HG02884 (cell line): ENCODE measurements around the gene ERO1B.

Source experiments
- ATAC-seq: cut with Tn5 transposase; IDR thresholded peaks from one replicate; pipeline ENCODE4 v1.9.1; 2021; ENCODE audit warnings: mild to moderate bottlenecking, moderate library complexity; ENCODE audit not compliant: unreplicated experiment

The ERO1B gene

DNA sequence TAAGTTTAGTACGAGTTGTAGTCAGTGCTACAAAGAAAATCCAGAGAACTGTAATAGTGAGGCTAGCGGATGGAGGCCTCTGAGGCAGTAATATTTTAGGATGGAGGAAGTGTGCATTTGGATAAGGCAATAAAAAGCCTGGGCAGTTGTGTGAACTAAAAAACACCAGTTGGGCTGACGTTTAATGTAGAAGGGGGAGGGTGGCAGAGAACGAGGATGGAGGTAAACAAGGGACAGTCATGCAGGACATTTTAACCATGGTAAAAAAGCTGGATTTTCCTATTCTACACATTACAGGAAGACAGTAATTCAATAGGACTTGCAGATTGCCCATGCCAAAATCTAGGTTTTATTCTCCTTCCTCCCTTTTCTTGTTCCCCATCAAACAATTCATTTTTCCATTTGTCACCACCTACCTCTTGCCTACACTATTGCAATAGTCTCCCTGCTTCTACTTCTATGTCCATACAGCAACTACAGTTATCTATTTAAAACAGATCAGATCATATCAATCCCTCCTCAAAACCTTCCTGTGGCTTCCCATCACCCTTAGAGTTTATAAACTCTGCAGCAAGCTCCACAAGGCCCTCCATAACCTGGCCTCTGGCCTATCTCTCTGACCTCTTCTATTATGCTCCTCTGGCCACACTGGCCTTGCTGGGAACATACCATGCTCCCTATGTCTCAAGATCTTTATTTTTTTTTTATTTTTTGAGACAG, 27.7 kb downstream of the ERO1B start:
- ATAC-seq, result no peak

DNA sequence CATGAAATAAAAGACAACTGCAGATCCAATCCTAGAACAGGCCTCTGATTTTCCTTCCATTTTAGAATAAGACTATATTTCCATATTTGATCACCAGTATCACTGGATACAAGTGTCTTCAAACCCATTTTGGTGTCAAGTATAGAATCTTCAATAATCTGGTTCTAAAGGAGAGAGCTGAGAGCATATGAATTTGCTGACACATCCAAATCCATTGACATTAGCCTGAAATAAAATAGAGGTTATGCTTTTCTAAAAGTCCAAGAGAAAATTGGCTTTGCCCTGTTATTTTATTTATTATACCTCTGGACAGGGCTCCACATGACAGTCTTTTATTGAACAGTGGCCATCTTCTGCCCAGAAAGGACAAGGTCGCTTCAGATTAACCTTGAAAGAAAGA, 28.6 kb downstream of the ERO1B start:
- ATAC-seq, result no peak

DNA sequence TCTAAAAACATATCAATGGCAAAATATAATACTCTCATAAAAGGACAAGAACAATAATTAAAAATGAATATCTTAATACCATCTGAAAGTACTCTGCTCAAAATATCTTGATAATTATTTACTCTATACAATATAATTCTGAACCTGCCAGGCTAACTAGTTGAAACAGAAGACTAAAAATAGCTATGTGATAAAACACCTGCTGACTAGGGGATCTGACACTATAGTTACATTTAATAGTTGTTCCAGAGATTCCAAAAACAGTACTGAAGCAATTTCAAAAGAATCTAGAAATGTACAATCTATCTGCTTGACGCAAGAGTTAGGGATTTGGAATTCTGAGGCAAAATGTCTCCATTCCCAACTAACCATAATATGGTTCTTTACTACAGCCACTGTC, 30.2 kb downstream of the ERO1B start:
- no peak for ATAC-seq

GRCh38 chr1:236247286-236247685, 34.5 kb downstream of the ERO1B start:
- no peak for ATAC-seq

DNA sequence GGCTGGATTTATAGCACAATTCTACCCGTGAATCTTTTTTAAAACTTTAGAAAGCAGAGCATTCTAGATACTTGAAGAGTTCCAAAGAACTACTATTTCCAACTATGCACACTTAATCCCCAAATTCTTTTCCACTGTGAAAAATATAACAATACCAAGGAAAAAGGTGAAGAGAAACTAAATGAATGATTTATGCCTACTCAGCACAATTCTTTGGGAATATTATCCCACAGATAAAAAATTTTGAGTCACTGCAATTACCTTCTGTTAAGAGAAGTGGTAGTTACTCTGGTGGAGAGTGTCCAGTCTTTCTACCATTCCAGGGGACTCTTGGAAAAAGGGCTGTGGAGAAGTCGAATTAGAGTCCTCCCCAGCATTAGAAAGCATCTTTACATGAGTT, 39.2 kb downstream of the ERO1B start:
- ATAC-seq, result no peak

- ATAC-seq, result no peak
Measured at GRCh38 chr1:236240675-236241074, 41.1 kb downstream of the ERO1B start.

GRCh38 chr1:236239092-236239585, 42.6 kb downstream of the ERO1B start:
- no peak for ATAC-seq

DNA sequence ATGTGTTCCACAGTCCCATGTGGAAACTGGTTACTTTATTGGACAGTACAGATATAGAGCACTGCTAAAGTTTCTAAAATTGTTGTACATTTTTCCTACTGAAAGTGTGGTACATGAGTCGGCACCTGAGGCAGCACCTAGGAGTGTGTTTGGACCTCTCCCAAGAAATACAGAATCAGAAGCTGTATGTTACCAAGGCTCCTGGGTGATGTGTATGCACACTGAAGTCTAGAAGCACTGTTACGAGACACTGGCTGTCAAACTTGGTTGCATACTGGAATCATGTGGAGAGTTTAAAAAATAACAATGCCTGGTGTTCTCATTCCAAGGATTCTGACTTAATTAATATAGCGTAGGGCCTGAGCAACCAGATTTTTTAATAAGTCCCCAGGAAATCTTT, 46.6 kb downstream of the ERO1B start:
- no peak for ATAC-seq

DNA sequence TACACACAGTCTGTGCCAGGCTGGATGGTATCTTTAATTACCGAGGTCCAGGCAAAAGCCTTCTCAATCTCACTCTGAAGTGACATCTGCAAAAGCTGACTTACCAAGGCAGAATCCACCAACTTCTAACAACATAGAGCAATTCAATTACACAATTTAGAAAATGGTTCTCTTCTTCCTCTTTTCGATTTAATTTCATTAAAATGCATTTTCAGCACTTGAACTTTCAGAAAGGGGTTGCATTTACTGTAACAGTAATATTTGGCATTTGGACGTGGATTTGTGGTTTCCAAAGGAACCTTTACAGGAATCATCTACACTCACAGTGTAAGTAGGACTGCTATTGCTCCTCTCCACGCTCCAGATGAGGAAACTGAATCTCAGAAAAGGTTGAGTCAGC, 53.3 kb downstream of the ERO1B start:
- ATAC-seq, result no peak

DNA sequence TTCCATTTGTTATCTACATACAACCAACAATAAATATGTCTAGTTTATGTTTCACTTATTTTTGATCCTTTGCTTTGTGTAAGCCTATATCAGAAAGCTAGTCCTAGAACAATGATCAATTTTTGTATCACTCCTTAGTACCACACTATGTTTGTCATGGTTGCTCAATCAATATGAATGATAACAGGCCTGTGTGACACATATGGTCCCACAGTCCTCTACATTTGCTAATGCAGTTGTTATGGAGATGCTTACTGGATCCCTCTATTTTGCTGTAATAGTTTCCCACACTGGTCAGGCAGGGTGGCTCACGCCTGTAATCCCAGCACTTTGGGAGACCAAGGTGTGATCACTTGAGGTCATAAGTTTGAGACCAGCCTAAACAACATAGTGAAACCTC, 59.1 kb downstream of the ERO1B start:
- no peak for ATAC-seq

- ATAC-seq, result no peak
Measured at GRCh38 chr1:236220473-236220872, 61.3 kb downstream of the ERO1B start.

- no peak for ATAC-seq
Measured at GRCh38 chr1:236214761-236215160, 67.0 kb downstream of the ERO1B start.

DNA sequence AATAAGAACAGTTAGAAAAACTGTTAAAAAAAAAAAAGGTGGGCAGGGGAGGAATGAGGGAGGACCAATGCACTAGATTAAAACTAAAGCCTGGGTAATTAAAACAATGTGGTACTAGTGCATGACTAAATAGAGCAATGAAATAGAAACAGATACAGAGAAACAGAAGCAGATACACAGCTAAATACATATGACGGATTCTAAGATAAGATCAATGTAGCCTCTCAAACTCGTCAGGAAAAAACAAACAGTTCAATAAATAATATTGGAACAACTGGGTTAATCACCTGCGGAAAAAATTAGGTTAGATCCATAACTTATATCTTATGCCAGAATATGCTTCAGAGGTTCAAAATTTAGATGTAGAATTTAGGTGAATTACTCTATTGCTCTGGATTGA, 68.2 kb downstream of the ERO1B start:
- no peak for ATAC-seq

GRCh38 chr1:236211815-236212214, 69.9 kb downstream of the ERO1B start:
- ATAC-seq, result no peak

GRCh38 chr1:236209713-236210112, 72.0 kb downstream of the ERO1B start:
- ATAC-seq, result no peak

GRCh38 chr1:236209185-236209584, 72.6 kb downstream of the ERO1B start:
- no peak for ATAC-seq

GRCh38 chr1:236207569-236207968, 74.2 kb downstream of the ERO1B start:
- no peak for ATAC-seq

DNA sequence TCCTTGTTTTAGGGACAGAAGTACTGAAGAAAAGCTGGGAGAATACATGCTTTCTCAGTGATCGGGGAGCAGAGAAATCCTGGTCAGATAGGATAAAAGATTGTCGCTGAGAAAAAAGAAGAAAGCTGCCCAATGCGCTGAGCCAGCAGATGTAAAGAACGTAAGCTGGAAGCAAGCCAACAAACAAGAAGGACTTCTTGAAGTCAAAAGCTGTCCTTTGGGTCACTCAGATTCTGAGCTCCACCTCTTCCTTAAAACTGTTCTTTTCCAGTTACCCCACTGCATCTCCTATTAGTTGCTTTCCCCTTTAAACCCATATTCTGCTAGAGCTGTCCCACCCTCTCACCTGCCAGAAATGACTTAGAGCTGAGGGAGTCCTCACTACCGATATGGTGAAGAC, 74.6 kb downstream of the ERO1B start:
- no peak for ATAC-seq

DNA sequence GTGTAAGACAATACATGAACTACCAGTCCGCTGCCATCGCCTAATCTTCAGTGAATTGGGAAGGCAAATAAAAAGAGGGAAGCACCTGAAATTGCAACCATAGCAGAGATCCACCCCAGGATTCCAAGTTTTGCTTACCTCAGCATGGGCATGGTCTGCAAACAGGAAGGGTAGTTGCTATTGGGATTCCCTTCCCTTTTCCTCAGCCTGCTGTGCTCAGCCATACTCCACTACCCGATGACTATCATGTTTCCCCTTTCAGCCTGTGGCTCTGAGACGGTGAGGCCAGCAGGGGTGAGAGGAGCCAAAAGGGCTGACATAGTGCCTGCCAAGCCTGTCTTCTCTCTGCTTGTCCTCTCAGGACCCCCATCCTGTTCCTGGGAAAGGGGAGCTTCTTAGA, 75.2 kb downstream of the ERO1B start:
- no peak for ATAC-seq

- no peak for ATAC-seq
Measured at GRCh38 chr1:236204656-236205055, 77.1 kb downstream of the ERO1B start.

GRCh38 chr1:236204039-236204438, 77.7 kb downstream of the ERO1B start:
- ATAC-seq, result no peak

- no peak for ATAC-seq
Measured at GRCh38 chr1:236201786-236202185, 80.0 kb downstream of the ERO1B start.

DNA sequence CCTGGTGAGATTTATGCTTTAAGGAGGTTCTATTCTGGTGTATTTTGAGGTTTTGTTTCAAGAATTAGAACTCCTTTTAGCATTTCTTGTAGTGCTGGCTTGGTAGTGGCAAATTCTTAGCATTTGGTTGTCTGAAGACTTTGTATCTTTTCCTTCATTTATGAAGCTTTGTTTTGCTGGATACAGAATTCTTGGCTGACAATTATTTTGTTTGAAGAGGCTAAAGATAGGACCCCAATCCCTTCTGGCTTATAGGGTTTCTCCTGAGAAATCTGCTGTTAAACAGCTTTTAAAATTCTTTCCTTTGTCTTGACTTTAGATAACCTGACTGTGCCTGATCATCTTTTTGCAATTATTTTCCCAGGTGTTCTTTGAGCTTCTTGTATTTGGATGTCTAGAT, 80.8 kb downstream of the ERO1B start:
- no peak for ATAC-seq
